Psoas muscle (tissue), 8 donors: ENCODE data around the gene KRT16. TPM values are rescaled to one million over a fixed set of nuclear protein-coding genes. Genes with fewer than 3 reads are reported as not detected.
"Not testable (repeated sequence)": the region's sequence is repeated elsewhere in the genome, so short reads cannot be mapped to it uniquely, and the experiment has no call there.

Source experiments
- ATAC-seq, 4 donors: fragments of 200-7000 bp; cut with Tn5 transposase; one replicate each; pipeline ENCODE4 v1.9.1; 2020; ENCODE audit warnings: moderate library complexity in 3 of 4, mild to moderate bottlenecking in 2 of 4
- DNase-seq, 2 donors: peaks; one replicate each; pipeline ENCODE4 v3.0.0-alpha.2; 2020
- H3K27ac ChIP-seq: fragments of 200-600 bp; one replicate; pipeline ENCODE4 v1.8.0; 2022
- H3K27me3 ChIP-seq, 3 donors: fragments of 200-600 bp in 1 of 3; one replicate each; pipeline versions ENCODE4 v1.6.1 to v1.8.0; 2013 to 2022; ENCODE audit warnings: low read length in 2 of 3, mild to moderate bottlenecking in 2 of 3, moderate library complexity in 1 of 3; ENCODE audit not compliant: insufficient read depth in 3 of 3
- H3K36me3 ChIP-seq, 2 donors: fragments of 200-600 bp in 1 of 2; one replicate each; pipeline versions ENCODE4 v1.6.1 to v1.8.0; 2013 to 2022; ENCODE audit warnings: low read depth in 1 of 2, mild to moderate bottlenecking in 1 of 2, moderate library complexity in 1 of 2; ENCODE audit not compliant: insufficient read depth in 1 of 2
- H3K4me1 ChIP-seq: fragments of 200-600 bp; one replicate; pipeline ENCODE4 v1.8.0; 2022
- H3K4me3 ChIP-seq: fragments of 200-600 bp; one replicate; pipeline ENCODE4 v1.8.0; 2022; ENCODE audit warnings: mild to moderate bottlenecking
- H3K9me3 ChIP-seq: fragments of 200-600 bp; one replicate; pipeline ENCODE4 v1.8.0; 2022
- WGBS, 3 donors: extraction: QIAGEN DNeasy Blood & Tissue Kit; methylation state at CpG; one replicate each; pipeline versions ENCODE4 v1.1.6 to v1.1.7; 2013; 5-methylcytosine and 5-hydroxymethylcytosine counted together
- intact Hi-C, 2 donors: fragments of 100-400 bp; cut with DNase I; formaldehyde crosslinking; loops; one replicate each; pipeline versions ENCODE4 v1.11.0 to v1.14.2; 2022
- polyA plus RNA-seq, 3 donors: library from polyadenylated mRNA; stranded (reverse); fragments of 200-250 nt; gene quantifications; one replicate each; pipeline ENCODE4 v1.2.3, GENCODE V29; 2013
- total RNA-seq, 4 donors: library from RNA; stranded (reverse); fragmentation: NEBNext Ultra II Directional in 2 of 4; extraction: Animal tissue kit (Norgen Biotek cat#: 25700) in 2 of 4; gene quantifications; one replicate each; pipeline versions ENCODE4 v1.2.1 to v1.2.4, GENCODE V29; 2021 to 2023
- TF ChIP-seq, protein P1 (sequence below): fragments of 200-600 bp; IDR thresholded peaks from one replicate; pipeline ENCODE4 v1.8.0; 2022; ENCODE audit warnings: antibody characterized with exemption
- donor health status: healthy with polysubstance abuse.
- donor health status: DM: no; HTN: no; CAD: no; lungs with moderate emphysema.
- donor health status: Bipolar disorder and iron deficiency.
- donor health status: healthy.
- donor health status: DM: yes; HTN: yes; CAD: no.
- donor health status: DM: no; HTN: no; CAD: no.
- donor health status: DM: no; HTN: no; CAD: no.
- donor health status: DM: yes; HTN: yes; CAD: no.

The KRT16 gene
- total and polyA plus RNA-seq, 7 donors: 0.07 to 0.26 (median 0.15) TPM; not detected in 3

DNA sequence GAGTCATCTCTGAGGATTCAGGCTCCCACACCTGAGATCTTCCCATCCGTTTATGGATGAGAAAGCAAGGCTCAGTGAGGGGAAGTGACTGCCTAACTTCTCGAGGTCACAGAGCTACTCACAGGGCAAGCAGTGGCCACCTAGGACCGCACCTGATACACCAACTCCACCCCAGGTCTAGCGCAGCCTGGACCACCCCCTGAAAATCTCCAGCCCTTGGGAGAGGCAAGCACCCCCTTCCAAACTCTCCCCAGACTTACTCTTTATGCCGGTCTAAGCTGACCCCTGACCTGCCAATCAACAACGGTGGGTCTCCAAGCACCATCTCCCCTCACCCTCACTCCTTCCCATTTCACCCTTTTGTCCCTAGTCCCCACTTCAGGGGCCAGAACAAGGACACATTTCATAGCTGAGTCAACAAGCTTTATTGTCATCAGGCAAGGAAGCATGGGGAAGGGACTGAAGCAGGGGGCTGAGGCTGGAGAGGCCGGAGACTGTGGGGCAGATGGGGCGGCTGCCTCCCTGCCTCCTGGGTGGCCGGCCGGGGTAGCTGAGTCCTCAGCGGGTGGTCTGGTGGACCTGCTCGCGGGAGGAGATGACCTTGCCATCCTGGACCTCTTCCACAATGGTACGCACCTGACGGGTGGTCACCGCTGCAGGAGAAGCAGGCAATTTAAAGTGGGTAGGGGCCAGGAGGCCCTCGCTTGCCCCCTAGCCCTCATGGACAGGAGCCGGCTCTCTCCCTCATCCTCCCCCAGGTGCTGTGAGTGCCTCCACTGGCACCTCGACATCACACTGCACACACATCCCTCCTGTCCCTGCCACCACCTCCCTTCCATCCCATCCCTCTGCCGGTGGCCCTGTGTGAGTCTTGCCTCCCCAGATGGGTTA lies 6.7 kb upstream of the KRT16 start:
- Histone ChIP-seq H3K4me1 (no peaks in the 10 kb centered on the region), H3K9me3 (no peaks in the 10 kb centered on the region), H3K4me3 (no peak overlapping the region), H3K36me3 (no peaks in the 10 kb centered on the region), H3K27me3 (peaks cover 0 to 11% (median 2%) of the 10 kb centered on the region in 3 donors), H3K27ac (no peak overlapping the region)
- intact Hi-C loops: no loop called here
- 80 to 84% (median 80%) methylated on average over 16 to 20 of the region's 20 CpGs for WGBS, 3 donors
- DNase-seq: no peak
- TF ChIP-seq, protein P1, sequence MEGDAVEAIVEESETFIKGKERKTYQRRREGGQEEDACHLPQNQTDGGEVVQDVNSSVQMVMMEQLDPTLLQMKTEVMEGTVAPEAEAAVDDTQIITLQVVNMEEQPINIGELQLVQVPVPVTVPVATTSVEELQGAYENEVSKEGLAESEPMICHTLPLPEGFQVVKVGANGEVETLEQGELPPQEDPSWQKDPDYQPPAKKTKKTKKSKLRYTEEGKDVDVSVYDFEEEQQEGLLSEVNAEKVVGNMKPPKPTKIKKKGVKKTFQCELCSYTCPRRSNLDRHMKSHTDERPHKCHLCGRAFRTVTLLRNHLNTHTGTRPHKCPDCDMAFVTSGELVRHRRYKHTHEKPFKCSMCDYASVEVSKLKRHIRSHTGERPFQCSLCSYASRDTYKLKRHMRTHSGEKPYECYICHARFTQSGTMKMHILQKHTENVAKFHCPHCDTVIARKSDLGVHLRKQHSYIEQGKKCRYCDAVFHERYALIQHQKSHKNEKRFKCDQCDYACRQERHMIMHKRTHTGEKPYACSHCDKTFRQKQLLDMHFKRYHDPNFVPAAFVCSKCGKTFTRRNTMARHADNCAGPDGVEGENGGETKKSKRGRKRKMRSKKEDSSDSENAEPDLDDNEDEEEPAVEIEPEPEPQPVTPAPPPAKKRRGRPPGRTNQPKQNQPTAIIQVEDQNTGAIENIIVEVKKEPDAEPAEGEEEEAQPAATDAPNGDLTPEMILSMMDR: no peak
- ATAC-seq: no peak

DNA sequence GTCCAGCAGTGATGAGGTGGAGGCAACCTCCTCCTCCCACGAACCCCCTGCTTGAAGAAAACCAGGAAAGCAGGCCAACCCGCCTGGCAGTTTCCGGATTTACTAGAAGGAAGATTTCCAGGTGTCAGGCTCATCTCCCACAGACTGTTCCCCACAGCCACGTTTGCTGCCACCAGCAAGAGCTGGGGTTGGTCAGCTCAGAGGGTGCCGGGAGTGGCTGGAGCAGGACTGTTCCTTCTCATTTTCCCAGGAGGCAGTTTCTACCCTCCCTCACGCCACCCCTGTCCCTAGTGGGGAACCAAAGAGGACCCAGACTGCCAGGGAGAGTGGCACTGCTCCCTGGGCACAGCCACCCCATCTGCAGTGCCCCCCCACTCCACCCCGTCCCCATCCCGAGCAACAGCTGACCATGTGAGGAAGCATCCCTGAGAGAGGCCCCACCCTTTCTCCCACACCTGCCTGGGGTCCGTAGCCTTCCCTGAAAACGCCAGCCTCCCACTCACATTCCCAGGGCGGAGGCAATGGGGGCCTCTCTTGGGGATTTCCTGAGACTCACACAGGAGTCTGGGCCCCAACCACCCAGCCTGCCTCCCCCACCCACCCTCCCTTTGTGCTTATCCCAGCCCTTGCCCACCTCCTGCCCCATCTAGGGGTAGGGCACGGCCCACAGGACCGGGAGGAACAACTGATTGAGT lies 5.9 kb upstream of the KRT16 start:
- H3K27me3 ChIP-seq: peaks cover 0 to 11% (median 2%) of the 10 kb centered on the region in 3 donors
- no peaks in the 10 kb centered on the region for H3K36me3 ChIP-seq
- TF ChIP-seq, protein P1: no peak
- no peak overlapping the region for H3K4me3 ChIP-seq
- ATAC-seq (no peak), DNase-seq (no peak)
- intact Hi-C loops: no loop called here
- no peaks in the 10 kb centered on the region for H3K9me3 ChIP-seq
- no peak overlapping the region for H3K27ac ChIP-seq
- H3K4me1 ChIP-seq: no peaks in the 10 kb centered on the region
- WGBS, 3 donors: 66 to 70% (median 67%) methylated on average over 12 to 13 of the region's 13 CpGs

DNA sequence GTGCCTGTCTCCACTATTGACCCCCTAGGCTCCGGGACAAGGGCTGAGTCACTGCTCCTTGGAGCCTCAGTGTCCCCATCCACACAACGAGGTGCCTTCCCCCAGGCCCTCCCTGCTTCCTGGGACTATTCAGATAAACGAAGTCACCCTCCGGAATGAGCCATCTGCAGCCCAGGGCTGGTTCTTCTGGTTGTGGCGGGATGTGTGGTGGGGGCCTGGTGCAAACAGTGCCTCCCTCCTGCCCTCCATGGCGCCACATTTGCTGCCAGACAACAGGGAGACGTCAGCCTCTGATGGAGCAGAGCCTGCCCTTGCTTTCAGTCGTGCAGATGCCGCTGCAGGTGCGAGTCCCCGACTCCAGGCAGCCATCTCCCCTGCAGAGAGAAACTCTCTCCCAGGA lies 5.1 kb upstream of the KRT16 start:
- TF ChIP-seq, protein P1: no peak
- no peak overlapping the region for H3K4me3 ChIP-seq
- 69 to 73% (median 73%) methylated on average over 11 of the region's 11 CpGs for WGBS, 3 donors
- H3K9me3 ChIP-seq: no peaks in the 10 kb centered on the region
- peaks cover 0 to 8% (median 3%) of the 10 kb centered on the region in 3 donors for H3K27me3 ChIP-seq
- no peaks in the 10 kb centered on the region for H3K36me3 ChIP-seq
- H3K4me1 ChIP-seq: no peaks in the 10 kb centered on the region
- intact Hi-C loops: no loop called here
- ATAC-seq (no peak), DNase-seq (no peak)
- H3K27ac ChIP-seq: no peak overlapping the region

DNA sequence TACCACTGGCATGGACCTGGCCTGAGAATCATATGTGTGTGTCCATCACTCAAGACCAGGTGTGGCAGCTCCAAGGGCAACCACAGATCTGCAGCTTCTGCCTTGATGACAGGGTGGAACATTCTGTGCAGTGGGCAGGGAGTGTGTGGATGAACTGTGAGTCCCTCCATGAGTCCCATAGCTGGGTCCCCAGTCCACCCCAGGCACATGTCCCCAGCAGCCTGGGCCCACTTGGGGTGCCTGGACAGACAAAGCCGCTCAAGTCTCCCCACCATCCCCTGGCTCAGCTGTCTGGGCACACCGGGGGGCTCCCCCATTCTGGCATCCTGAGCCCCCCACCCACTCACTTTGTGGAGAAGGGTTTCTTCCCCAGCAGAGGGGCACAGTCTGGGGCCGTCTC lies 4.6 kb upstream of the KRT16 start:
- DNase-seq: no peak
- intact Hi-C loops: no loop called here
- Histone ChIP-seq H3K4me3 (no peak overlapping the region), H3K27me3 (peaks cover 0 to 3% (median 2%) of the 10 kb centered on the region in 3 donors), H3K4me1 (no peaks in the 10 kb centered on the region), H3K36me3 (no peaks in the 10 kb centered on the region), H3K27ac (no peak overlapping the region), H3K9me3 (no peaks in the 10 kb centered on the region)
- TF ChIP-seq, protein P1: no peak
- WGBS, 3 donors: 88 to 94% (median 91%) methylated on average over 3 of the region's 3 CpGs
- no peak for ATAC-seq

DNA sequence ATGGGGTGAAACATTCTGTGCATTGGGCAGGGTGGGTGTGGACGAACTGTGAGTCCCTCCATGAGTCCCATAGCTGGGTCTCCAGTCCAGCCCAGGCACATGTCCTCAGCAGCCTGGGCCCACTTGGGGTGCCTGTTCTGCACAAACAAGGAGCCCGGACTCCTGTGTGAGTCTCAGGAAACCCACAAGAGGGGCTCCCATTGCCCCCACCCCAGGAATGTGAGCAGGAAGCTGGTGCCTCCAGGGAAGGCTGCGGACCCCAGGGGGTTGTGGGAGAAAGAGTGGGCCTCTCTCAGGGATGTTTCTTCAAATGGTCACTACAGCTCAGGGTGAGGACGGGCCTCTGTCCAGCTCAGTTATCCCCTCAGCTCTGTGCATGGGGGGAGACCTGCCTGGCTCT lies 3.9 kb upstream of the KRT16 start:
- not testable (repeated sequence) for H3K4me1 ChIP-seq, H3K9me3 ChIP-seq
- 81 to 88% (median 84%) methylated on average over 3 to 4 of the region's 4 CpGs for WGBS, 3 donors

More for the DNA sequence above, 3.9 kb upstream of the KRT16 start:
- DNase-seq, H3K36me3 ChIP-seq, H3K4me3 ChIP-seq, ATAC-seq, H3K27me3 ChIP-seq, H3K27ac ChIP-seq, intact Hi-C loops: not testable (repeated sequence)
